Activated T-helper 17 cell treated with anti-CD3 and anti-CD28 coated beads, Interleukin-2, amount 50 U/mL, for 72 hours (primary cell): ENCODE results near the gene WDFY4. TPM values are rescaled to one million over a fixed set of nuclear protein-coding genes. Genes with fewer than 3 reads are reported as not detected.

Experiments
- ATAC-seq: fragments of 150-1000 bp; cut with Tn5 transposase; replicated peaks from 2 replicates; pipeline ENCODE4 v1.10.0; 2021; ENCODE audit warnings: mild to moderate bottlenecking, moderate library complexity
- H3K27ac Mint-ChIP-seq: one replicate; pipeline ENCODE4 v1.8.0; 2022; ENCODE audit warnings: mixed read lengths
- H3K27me3 Mint-ChIP-seq: one replicate; pipeline ENCODE4 v1.8.0; 2022; ENCODE audit warnings: mixed read lengths
- H3K36me3 Mint-ChIP-seq: one replicate; pipeline ENCODE4 v1.8.0; 2022; ENCODE audit warnings: low read depth, mild to moderate bottlenecking, mixed read lengths
- H3K4me1 Mint-ChIP-seq: one replicate; pipeline ENCODE4 v1.8.0; 2022; ENCODE audit warnings: mixed read lengths
- H3K4me3 Mint-ChIP-seq: one replicate; pipeline ENCODE4 v1.8.0; 2022; ENCODE audit warnings: mild to moderate bottlenecking, mixed read lengths
- H3K9me3 Mint-ChIP-seq: one replicate; pipeline ENCODE4 v1.8.0; 2022; ENCODE audit warnings: mixed read lengths
- total RNA-seq, 2 donors: library from RNA; stranded (reverse); gene quantifications; one replicate each; pipeline ENCODE4 v1.2.3, GENCODE V29; 2022

The WDFY4 gene
- total RNA-seq, 2 donors from 2014 or later, result 0.35 to 0.90 TPM

- H3K4me3 Mint-ChIP-seq, result no peak overlapping the region
- H3K9me3 Mint-ChIP-seq, result no peaks in the 10 kb centered on the region
- H3K27me3 Mint-ChIP-seq, result peaks cover 30% of the 10 kb centered on the region
- no peak overlapping the region for H3K27ac Mint-ChIP-seq
- no peaks in the 10 kb centered on the region for H3K4me1 Mint-ChIP-seq
- H3K36me3 Mint-ChIP-seq, result no peaks in the 10 kb centered on the region
- no peak for ATAC-seq
These were observed 127.2 kb downstream of the WDFY4 start for GRCh38 chr10:48811917-48812316.

GRCh38 chr10:48813291-48813690 lies 128.6 kb downstream of the WDFY4 start:
- no peak for ATAC-seq
- Mint-ChIP-seq H3K4me3 (no peak overlapping the region), H3K36me3 (no peaks in the 10 kb centered on the region), H3K4me1 (no peaks in the 10 kb centered on the region), H3K9me3 (no peaks in the 10 kb centered on the region), H3K27me3 (peaks cover 26% of the 10 kb centered on the region), H3K27ac (no peak overlapping the region)

- H3K4me1 Mint-ChIP-seq, result no peaks in the 10 kb centered on the region
- no peaks in the 10 kb centered on the region for H3K36me3 Mint-ChIP-seq
- no peak overlapping the region for H3K4me3 Mint-ChIP-seq
- peaks cover 24% of the 10 kb centered on the region for H3K27me3 Mint-ChIP-seq
- H3K9me3 Mint-ChIP-seq, result no peaks in the 10 kb centered on the region
- no peak overlapping the region for H3K27ac Mint-ChIP-seq
- no peak for ATAC-seq
These were observed 129.2 kb downstream of the WDFY4 start for GRCh38 chr10:48813825-48814224.

GRCh38 chr10:48814933-48815332 lies 130.3 kb downstream of the WDFY4 start:
- H3K9me3 Mint-ChIP-seq, result no peaks in the 10 kb centered on the region
- H3K27me3 Mint-ChIP-seq, result peaks cover 24% of the 10 kb centered on the region
- no peaks in the 10 kb centered on the region for H3K4me1 Mint-ChIP-seq
- no peak overlapping the region for H3K4me3 Mint-ChIP-seq
- H3K27ac Mint-ChIP-seq, result no peak overlapping the region
- no peak for ATAC-seq
- no peaks in the 10 kb centered on the region for H3K36me3 Mint-ChIP-seq

GRCh38 chr10:48817141-48817540 lies 132.5 kb downstream of the WDFY4 start:
- Mint-ChIP-seq H3K9me3 (no peaks in the 10 kb centered on the region), H3K4me3 (no peak overlapping the region), H3K27ac (no peak overlapping the region), H3K4me1 (no peaks in the 10 kb centered on the region), H3K36me3 (no peaks in the 10 kb centered on the region), H3K27me3 (peaks cover 21% of the 10 kb centered on the region)
- ATAC-seq, result no peak

GRCh38 chr10:48818081-48818480 lies 133.4 kb downstream of the WDFY4 start:
- no peak for ATAC-seq
- Mint-ChIP-seq H3K27me3 (peaks cover 13% of the 10 kb centered on the region), H3K4me1 (no peaks in the 10 kb centered on the region), H3K27ac (no peak overlapping the region), H3K4me3 (no peak overlapping the region), H3K36me3 (no peaks in the 10 kb centered on the region), H3K9me3 (no peaks in the 10 kb centered on the region)

- H3K27me3 Mint-ChIP-seq, result peaks cover 13% of the 10 kb centered on the region
- H3K4me1 Mint-ChIP-seq, result no peaks in the 10 kb centered on the region
- no peaks in the 10 kb centered on the region for H3K9me3 Mint-ChIP-seq
- H3K4me3 Mint-ChIP-seq, result no peak overlapping the region
- H3K36me3 Mint-ChIP-seq, result no peaks in the 10 kb centered on the region
- ATAC-seq, result no peak
- H3K27ac Mint-ChIP-seq, result no peak overlapping the region
These were observed 134.3 kb downstream of the WDFY4 start for GRCh38 chr10:48818861-48819520.

- ATAC-seq, result no peak
- H3K36me3 Mint-ChIP-seq, result no peaks in the 10 kb centered on the region
- H3K27me3 Mint-ChIP-seq, result peaks cover 9% of the 10 kb centered on the region
- no peak overlapping the region for H3K27ac Mint-ChIP-seq
- H3K9me3 Mint-ChIP-seq, result no peaks in the 10 kb centered on the region
- no peak overlapping the region for H3K4me3 Mint-ChIP-seq
- no peaks in the 10 kb centered on the region for H3K4me1 Mint-ChIP-seq
These were observed 135.1 kb downstream of the WDFY4 start for GRCh38 chr10:48819783-48820182.

- H3K9me3 Mint-ChIP-seq, result no peaks in the 10 kb centered on the region
- no peaks in the 10 kb centered on the region for H3K36me3 Mint-ChIP-seq
- H3K4me3 Mint-ChIP-seq, result no peak overlapping the region
- H3K4me1 Mint-ChIP-seq, result no peaks in the 10 kb centered on the region
- no peak overlapping the region for H3K27ac Mint-ChIP-seq
- no peak for ATAC-seq
- peaks cover 5% of the 10 kb centered on the region for H3K27me3 Mint-ChIP-seq
These were observed 135.6 kb downstream of the WDFY4 start for GRCh38 chr10:48820231-48820630.

GRCh38 chr10:48820699-48821098 lies 136.0 kb downstream of the WDFY4 start:
- Mint-ChIP-seq H3K9me3 (no peaks in the 10 kb centered on the region), H3K4me3 (no peak overlapping the region), H3K36me3 (no peaks in the 10 kb centered on the region), H3K27ac (no peak overlapping the region), H3K27me3 (peaks cover 5% of the 10 kb centered on the region), H3K4me1 (no peaks in the 10 kb centered on the region)
- ATAC-seq, result no peak

GRCh38 chr10:48821111-48821510 lies 136.4 kb downstream of the WDFY4 start:
- ATAC-seq, result no peak
- Mint-ChIP-seq H3K4me1 (no peaks in the 10 kb centered on the region), H3K9me3 (no peaks in the 10 kb centered on the region), H3K36me3 (no peaks in the 10 kb centered on the region), H3K4me3 (no peak overlapping the region), H3K27me3 (peaks cover 6% of the 10 kb centered on the region), H3K27ac (no peak overlapping the region)

- Mint-ChIP-seq H3K9me3 (no peaks in the 10 kb centered on the region), H3K27me3 (peaks cover 4% of the 10 kb centered on the region), H3K36me3 (no peaks in the 10 kb centered on the region), H3K4me3 (no peak overlapping the region), H3K4me1 (no peaks in the 10 kb centered on the region), H3K27ac (no peak overlapping the region)
- ATAC-seq, result no peak
These were observed 137.0 kb downstream of the WDFY4 start for GRCh38 chr10:48821692-48822091.

GRCh38 chr10:48833674-48834073 lies 149.0 kb downstream of the WDFY4 start:
- Mint-ChIP-seq H3K4me3 (no peak overlapping the region), H3K36me3 (no peaks in the 10 kb centered on the region), H3K27ac (no peak overlapping the region), H3K27me3 (peaks cover 21% of the 10 kb centered on the region), H3K4me1 (no peaks in the 10 kb centered on the region), H3K9me3 (no peaks in the 10 kb centered on the region)
- ATAC-seq, result no peak

GRCh38 chr10:48834189-48834965 lies 149.7 kb downstream of the WDFY4 start:
- Mint-ChIP-seq H3K27me3 (peaks cover 21% of the 10 kb centered on the region), H3K4me1 (no peaks in the 10 kb centered on the region), H3K9me3 (no peaks in the 10 kb centered on the region), H3K27ac (no peak overlapping the region), H3K4me3 (no peak overlapping the region), H3K36me3 (no peaks in the 10 kb centered on the region)
- ATAC-seq, result no peak

GRCh38 chr10:48835781-48836180 lies 151.1 kb downstream of the WDFY4 start:
- no peak overlapping the region for H3K4me3 Mint-ChIP-seq
- no peak for ATAC-seq
- no peak overlapping the region for H3K27ac Mint-ChIP-seq
- no peaks in the 10 kb centered on the region for H3K9me3 Mint-ChIP-seq
- H3K36me3 Mint-ChIP-seq, result no peaks in the 10 kb centered on the region
- peaks cover 17% of the 10 kb centered on the region for H3K27me3 Mint-ChIP-seq
- H3K4me1 Mint-ChIP-seq, result no peaks in the 10 kb centered on the region
